ENCODE results near the gene EHMT2.
"Not testable (repeated sequence)": the region's sequence is repeated elsewhere in the genome, so short reads cannot be mapped to it uniquely, and the experiment has no call there.

Gene EHMT2

DNA sequence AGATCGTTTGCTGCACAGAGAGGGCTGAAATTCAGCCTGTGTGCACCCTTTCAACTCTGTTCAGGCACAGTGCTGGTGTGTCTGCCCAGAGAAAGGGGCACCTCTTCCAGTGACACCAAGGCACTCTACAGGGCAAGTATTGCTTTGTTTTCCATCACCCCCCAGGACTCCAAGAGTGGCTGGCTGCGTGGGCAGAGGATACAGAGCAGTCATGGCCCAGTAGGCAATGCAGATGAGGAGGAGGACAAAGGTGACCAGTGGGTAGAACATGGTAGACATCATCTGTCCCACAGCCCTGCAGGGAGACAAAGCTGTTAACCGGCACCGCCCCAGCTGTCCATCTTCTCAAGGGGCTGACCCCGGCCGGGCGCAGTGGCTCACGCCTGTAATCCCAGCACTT lies 28.2 kb downstream of the EHMT2 start:
- no peak for DNase-seq

- not testable (repeated sequence) for DNase-seq
Observed at GRCh38 chr6:31868658-31868971, 28.9 kb downstream of the EHMT2 start.

- no peak for DNase-seq
Observed at GRCh38 chr6:31865205-31866118, 32.0 kb downstream of the EHMT2 start.

DNA sequence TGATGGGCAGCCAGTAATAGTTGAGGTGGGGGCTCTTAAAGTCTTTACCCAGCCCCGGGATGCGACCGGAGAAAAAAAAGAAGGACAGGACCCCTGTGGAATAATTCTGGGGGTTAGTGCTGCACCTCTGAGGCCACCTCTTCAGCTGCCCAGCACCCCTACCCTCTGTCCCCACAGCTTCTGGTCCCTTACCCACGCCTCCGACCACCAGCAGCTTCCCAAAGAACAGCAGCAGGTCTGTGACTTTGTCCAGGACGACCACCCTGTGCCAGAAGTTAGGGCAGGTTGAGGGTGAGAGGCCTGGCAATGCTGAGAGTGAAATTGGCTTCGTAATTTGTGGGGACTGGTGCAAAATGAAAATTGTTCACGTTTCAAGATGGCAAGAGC lies 32.7 kb downstream of the EHMT2 start:
- DNase-seq = no peak

GRCh38 chr6:31864123-31864562 lies 33.4 kb downstream of the EHMT2 start:
- DNase-seq = peak in 1 of 2 donors; percentile 13

DNA sequence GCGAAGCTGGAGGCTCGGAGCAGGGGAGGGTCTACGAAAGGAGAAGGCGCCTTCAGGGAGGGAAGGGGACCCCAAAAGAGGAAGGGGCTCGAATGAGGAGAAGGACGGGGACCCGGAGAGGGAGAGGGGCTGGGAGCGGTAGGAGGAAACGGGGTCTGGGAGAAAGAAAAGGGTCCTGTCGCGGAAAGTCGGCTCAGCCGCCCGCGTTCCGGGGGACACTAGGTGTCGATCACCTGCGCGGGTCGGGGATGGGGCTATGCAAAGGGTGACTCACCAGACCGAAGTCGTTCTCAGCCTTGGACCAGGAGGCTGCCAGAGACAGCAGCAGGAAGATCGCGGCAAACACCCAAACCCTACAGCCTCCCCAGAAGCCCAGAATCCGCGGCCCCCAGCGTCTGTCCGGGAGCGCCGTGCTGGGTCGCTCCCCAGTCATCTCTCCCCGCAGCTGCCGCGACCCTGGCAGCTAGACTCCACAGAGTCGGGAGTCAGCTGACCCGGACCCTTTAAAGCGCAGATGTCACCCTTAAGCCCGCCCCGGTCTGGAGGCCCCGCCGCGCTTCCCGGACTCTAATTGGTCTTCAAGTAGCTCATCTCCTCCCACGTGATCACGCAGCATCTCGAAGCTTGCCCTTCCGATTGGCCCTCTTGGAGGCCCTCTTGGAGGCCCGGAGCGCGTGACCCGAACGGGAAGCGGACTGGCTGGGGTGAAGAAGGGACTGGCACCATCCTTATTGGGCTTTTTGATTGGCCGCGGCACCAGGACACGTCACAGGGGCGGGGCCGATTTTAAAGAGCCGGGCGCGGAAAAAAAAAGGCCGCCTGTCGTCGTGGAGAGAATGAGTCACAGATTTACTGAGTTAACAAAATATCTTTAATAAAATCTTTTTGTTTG lies 34.9 kb downstream of the EHMT2 start, which contains the start of gene NEU1:
NEU1 (minus strand) TSS at position 478 of the 892 bp plus-strand sequence; CDS start at position 433, 45 bp downstream.
- DNase-seq = peak; percentile 95 to 97

- no peak for DNase-seq
Observed at GRCh38 chr6:31861919-31862343, 35.6 kb downstream of the EHMT2 start.

DNA sequence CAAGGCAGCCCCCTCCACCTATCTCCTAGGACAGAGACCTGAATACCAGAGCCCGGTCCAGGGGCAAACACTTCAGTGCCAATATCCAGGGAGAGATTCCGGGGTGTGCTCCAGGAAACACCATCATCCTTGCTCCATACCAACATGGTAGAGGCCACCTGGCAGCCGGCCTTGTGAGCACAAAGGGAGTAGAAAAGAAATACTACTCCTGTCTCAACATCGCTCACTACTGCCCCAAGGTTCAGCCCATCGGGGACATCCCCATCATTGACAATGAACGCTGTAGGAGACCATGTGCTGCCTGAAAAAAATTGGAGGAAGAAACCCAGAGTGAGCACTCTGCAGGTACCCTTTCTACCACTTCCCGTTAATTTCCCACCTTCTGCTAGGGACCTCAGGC lies 36.3 kb downstream of the EHMT2 start:
- no peak for DNase-seq

GRCh38 chr6:31860349-31860748 lies 37.1 kb downstream of the EHMT2 start:
- DNase-seq = no peak

- no peak for DNase-seq
Observed at GRCh38 chr6:31859923-31860322, 37.6 kb downstream of the EHMT2 start.

DNA sequence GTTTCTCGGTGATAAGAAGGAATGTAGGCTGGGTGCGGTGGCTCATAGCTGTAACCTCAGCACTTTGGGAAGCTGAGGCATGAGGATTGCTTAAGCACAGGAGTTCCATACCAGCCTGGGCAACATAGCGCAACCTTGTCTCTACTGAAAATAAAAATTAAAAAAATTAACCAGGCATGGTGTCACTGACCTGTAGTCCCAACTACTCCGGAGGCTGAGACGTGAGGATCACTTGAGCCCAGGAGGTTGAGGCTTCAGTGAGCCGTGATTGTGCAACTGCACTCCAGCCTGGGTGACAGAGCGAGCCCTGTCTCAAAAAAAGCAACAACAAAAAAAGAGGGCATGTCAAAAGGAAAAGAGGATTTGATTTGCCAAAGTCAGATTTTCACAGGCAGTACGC lies 38.8 kb downstream of the EHMT2 start:
- DNase-seq = no peak

DNA sequence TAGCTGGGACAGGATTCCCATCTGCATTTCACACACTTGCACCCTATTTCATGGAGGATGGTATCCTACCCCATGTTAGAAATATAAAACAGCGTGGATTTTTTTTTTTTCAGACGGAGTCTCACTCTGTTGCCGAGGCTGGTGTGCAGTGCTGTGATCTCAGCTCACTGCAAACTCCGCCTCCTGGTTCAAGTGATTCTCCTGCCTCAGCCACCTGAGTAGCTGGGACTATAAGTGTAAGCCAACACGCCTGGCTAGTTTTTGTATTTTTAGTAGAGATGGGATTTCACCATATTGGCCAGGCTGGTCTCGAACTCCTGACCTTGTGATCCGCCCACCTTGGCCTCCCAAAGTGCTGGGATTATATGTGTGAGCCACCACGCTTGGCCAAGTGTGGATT lies 39.7 kb downstream of the EHMT2 start:
- not testable (repeated sequence) for DNase-seq

DNA sequence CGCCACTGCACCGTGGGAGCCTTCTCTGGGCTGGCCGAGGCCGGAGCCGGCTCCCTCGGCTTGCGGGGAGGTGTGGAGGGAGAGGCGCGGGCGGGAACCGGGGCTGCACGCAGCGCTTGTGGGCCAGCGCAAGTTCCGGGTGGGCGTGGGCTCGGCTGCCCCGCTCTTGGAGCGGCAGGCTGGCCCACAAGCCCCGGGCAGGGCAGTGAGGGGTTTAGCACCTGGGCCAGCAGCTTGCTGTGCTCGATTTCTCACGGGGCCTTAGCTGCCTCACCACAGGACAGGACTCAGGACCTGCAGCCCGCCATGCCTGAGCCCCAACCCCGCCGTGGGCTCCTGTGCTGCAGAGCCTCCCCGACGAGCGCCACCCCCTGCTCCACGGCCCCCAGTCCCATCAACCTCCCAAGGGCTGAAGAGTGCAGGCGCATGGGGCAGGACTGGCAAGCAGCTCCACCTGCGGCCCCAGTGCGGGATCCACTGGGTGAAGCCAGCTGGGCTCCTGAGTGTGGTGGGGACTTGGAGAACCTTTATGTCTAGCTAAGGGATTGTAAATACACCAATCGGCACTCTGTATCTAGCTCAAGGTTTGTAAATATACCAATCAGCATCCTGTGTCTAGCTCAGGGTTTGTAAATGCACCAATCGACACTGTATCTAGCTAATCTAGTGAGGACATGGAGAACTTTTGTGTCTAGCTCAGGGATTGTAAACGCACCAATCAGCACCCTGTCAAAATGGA lies 45.3 kb downstream of the EHMT2 start:
- not testable (repeated sequence) for DNase-seq

GRCh38 chr6:31851485-31851832 lies 46.0 kb downstream of the EHMT2 start:
- DNase-seq = no peak

DNA sequence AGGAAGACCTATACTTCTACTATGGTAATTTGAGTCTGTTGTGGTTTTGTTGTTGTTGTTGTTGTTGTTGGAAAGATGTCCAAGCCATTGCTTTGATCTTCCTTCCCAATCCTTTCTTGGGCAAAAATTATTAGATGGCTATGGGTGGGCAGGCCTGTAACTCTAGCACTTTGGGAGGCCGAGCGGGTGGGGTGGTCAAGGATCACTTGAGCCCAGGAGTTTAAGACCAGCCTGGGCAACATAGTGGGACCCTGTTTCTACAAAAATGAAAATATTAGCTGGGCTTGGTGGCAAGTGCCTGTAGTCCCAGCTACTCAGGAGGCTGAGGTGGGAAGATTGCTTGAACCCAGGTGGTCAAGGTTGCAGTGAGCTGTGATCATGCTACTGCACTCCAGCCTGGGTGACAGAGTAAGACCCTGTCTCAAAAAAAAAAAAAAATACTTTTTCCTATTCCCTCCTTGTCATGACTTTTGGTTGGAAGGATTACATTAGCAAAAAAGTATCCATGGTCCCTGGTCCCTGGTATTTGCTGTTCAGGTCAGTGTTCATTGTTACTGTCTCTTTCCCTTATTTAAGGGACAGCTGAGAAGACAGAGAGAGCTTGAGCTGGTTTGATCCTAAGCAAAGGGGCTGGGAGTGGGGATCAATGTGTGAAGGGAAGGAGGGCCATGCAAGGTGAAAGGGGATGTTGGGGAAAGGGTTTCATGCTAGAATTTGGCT lies 46.6 kb downstream of the EHMT2 start:
- DNase-seq = no peak

DNA sequence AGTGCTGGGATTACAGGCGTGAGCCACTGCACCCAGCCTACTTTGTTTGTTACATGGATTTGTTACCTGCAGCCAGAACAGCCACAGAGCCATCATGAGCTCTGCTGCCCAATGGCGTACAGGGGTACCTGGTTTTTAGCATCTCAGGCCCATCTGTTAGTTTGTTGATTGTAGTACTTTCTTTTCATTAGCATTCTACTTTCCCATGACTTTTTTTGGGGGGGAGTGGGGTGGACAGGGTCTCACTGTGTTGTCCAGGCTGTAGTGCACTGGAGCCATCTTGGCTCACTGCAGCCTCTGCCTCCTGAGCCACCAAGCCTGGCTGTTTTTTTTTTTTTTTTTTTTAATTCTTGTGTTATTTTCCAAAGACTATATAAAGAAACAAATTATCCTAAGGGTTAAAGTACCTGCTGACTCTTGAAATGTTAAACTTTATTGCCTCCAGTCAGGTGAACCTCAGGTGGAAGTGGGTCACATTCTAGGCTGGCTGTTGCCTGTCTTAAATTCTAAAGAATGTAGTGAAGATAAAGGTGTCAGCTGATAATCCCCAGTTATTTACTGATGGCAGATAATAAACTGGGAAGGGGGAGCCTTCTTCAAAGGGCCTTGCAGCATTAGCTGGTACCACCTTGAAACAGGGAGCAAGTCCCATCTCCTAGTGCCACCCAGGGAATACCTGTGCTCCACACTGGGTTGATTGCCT lies 50.1 kb downstream of the EHMT2 start:
- DNase-seq = no peak

- no peak for DNase-seq
Observed at GRCh38 chr6:31844507-31844906, 53.0 kb downstream of the EHMT2 start.

DNA sequence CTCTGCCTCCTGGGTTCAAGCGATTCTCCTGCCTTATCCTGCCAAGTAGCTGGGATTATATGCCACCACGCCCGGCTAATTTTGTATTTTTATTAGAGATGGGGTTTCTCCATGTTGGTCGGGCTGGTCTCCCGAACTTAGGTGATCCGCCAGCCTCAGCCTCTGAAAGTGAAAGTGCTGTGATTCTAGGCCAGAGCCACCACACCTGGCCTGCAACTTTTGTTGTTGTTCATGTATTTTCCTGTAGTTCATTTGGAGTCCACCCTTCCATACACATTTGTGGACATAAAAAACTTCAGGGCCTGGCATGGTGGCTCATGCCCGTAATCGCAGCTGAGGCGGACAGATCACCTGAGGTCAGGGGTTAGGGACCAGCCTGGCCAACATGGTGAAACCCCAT lies 55.4 kb downstream of the EHMT2 start:
- DNase-seq = no peak

- DNase-seq = not testable (repeated sequence)
Observed at GRCh38 chr6:31839779-31840126, 57.7 kb downstream of the EHMT2 start.

DNA sequence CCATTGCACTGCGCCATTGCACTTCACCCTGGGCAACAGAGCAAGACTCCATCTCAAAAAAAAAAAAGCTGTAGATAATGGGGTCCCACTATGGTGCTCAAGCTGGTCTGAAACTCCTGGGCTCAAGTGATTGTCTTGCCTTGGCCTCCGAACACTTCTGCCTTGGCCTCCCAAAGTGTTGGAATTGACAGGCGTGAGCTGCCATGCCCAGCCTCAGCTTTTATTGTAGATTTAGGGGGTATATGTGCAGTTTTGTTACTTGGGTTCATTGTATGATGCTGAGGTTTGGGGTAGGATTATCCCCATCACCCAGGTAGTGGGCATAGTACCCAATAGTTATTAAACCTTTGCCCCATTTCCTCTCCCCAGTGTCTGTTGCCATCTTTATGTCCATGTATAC lies 58.5 kb downstream of the EHMT2 start:
- no peak for DNase-seq

DNA sequence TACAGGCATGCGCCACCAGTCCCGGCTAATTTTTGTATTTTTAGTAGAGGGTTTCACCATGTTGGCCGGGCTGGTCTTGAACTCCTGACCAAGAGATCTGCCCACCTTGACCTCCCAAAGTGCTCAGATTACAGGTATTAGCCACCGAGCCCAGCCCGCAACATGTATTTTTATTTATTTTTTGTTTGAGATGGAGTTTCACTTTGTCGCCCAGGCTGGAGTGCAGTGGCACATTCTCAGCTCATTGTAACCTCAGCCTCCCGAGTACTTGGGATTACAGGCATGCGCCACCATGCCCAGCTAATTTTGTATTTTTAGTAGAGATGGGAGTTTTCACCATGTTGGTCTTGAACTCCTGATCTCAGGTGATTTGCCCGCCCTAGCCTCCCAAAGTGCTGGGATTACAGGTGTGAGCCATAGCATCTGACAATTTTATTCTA lies 59.4 kb downstream of the EHMT2 start:
- DNase-seq = not testable (repeated sequence)

Data from stimulated activated CD4-positive, alpha-beta T cell treated with anti-CD3 and anti-CD28 coated beads, Interleukin-2, amount 100 ng/mL, for 48 hours (primary cell).